B cell (primary cell): ENCODE measurements around the gene MAPRE3. TPM values are rescaled to one million over a fixed set of nuclear protein-coding genes. Genes with fewer than 3 reads are reported as not detected.

Experiments used
- ATAC-seq: fragments of 200-7000 bp; cut with Tn5 transposase; one replicate; pipeline ENCODE4 v1.10.0; 2021; ENCODE audit warnings: low read depth, mild to moderate bottlenecking, moderate number of reproducible peaks, moderate library complexity
- CTCF ChIA-PET: fragments of 350-600 bp; sonication (Branson Sonifier 250); formaldehyde crosslinking; loops from one replicate; lab custom pipeline; 2021; ENCODE audit warnings: antibody characterized with exemption, inconsistent platforms; lab: Charles Lee
- POLR2A ChIA-PET: fragments of 350-600 bp; sonication (Branson Sonifier 250); formaldehyde crosslinking; loops from one replicate; lab custom pipeline; 2021; ENCODE audit warnings: antibody characterized with exemption; lab: Charles Lee
- DNase-seq: peaks from one replicate; pipeline ENCODE4 v3.0.0; 2013
- H2AFZ ChIP-seq: 2 replicates; pipeline ENCODE4 v1.6.1; 2012; ENCODE audit warnings: mild to moderate bottlenecking, low read depth, low read length; ENCODE audit not compliant: insufficient read depth, poor library complexity, severe bottlenecking
- H3K27ac ChIP-seq, 2 donors: 1 replicate in 1 of 2; 2 replicates in 1 of 2; pipeline ENCODE4 v1.5.1; 2012 to 2013; ENCODE audit warnings: low read length in 2 of 2, mild to moderate bottlenecking in 2 of 2, moderate library complexity in 1 of 2
- H3K27me3 ChIP-seq, 4 experiments: fragments of 200-600 bp in 1 of 4; sonication (generic) in 1 of 4; replicated peaks in 1 of 4; 1 replicate in 2 of 4; 2 replicates in 2 of 4; pipeline versions ENCODE4 v1.6.1 to v1.7.0; 2013 to 2016; ENCODE audit warnings: low read length in 3 of 4, mild to moderate bottlenecking in 2 of 4, mixed read lengths in 1 of 4, moderate library complexity in 1 of 4; ENCODE audit not compliant: insufficient read depth in 4 of 4, control insufficient read depth in 3 of 4; ENCODE audit errors: control extremely low read depth in 1 of 4
- H3K36me3 ChIP-seq, 2 experiments: replicated peaks in 1 of 2; 1 replicate in 1 of 2; 2 replicates in 1 of 2; pipeline versions ENCODE4 v1.6.1 to v1.7.1; 2013; ENCODE audit warnings: low read length in 1 of 2; ENCODE audit not compliant: insufficient read depth in 2 of 2, control insufficient read depth in 1 of 2; ENCODE audit errors: control extremely low read depth in 1 of 2, extremely low read depth in 1 of 2
- H3K4me1 ChIP-seq, 2 donors: fragments of 200-600 bp in 1 of 2; sonication (generic) in 1 of 2; 1 replicate in 1 of 2; 2 replicates in 1 of 2; pipeline versions ENCODE4 v1.5.1 to v1.6.1; 2013 to 2017; ENCODE audit warnings: low read length in 2 of 2; ENCODE audit not compliant: control insufficient read depth in 2 of 2, insufficient read depth in 2 of 2
- H3K4me2 ChIP-seq: replicated peaks from 2 replicates; pipeline ENCODE3; 2012; ENCODE audit warnings: mild to moderate bottlenecking, low read depth, low read length; ENCODE audit not compliant: poor library complexity, severe bottlenecking
- H3K4me3 ChIP-seq, 5 experiments: fragments of 200-600 bp in 1 of 5; sonication (generic) in 1 of 5; 1 replicate in 3 of 5; 2 replicates in 2 of 5; pipeline versions ENCODE4 v1.5.1 to v1.7.0; 2011 to 2016; ENCODE audit warnings: low read length in 4 of 5, mild to moderate bottlenecking in 4 of 5, low read depth in 2 of 5, control low read depth in 1 of 5, moderate library complexity in 1 of 5; ENCODE audit not compliant: insufficient read depth in 1 of 5; ENCODE audit errors: control extremely low read depth in 1 of 5, extremely low read depth in 1 of 5
- H3K79me2 ChIP-seq: fragments of 200-600 bp; sonication (generic); one replicate; pipeline ENCODE4 v1.6.0; 2016; ENCODE audit warnings: low read length; ENCODE audit not compliant: control insufficient read depth, insufficient read depth
- H3K9ac ChIP-seq: fragments of 200-600 bp; sonication (generic); 2 replicates; pipeline ENCODE4 v1.6.1; 2017; ENCODE audit warnings: mild to moderate bottlenecking, low read length, moderate library complexity
- H3K9me3 ChIP-seq, 3 donors: one replicate each; pipeline versions ENCODE4 v1.6.1 to v1.7.1; 2013; ENCODE audit warnings: low read length in 2 of 3; ENCODE audit not compliant: control insufficient read depth in 2 of 3, insufficient read depth in 1 of 3; ENCODE audit errors: control extremely low read depth in 1 of 3
- H4K20me1 ChIP-seq: 2 replicates; pipeline ENCODE4 v1.6.0; 2012; ENCODE audit warnings: mild to moderate bottlenecking, low read length; ENCODE audit not compliant: insufficient read depth, control insufficient read depth, poor library complexity, severe bottlenecking
- H3K27ac Mint-ChIP-seq: one replicate; pipeline ENCODE4 v1.8.0; 2021; ENCODE audit warnings: mixed read lengths
- H3K27me3 Mint-ChIP-seq: one replicate; pipeline ENCODE4 v1.8.0; 2021; ENCODE audit warnings: mixed read lengths
- H3K4me1 Mint-ChIP-seq: one replicate; pipeline ENCODE4 v1.8.0; 2021; ENCODE audit warnings: mixed read lengths
- H3K4me3 Mint-ChIP-seq: one replicate; pipeline ENCODE4 v1.8.0; 2021; ENCODE audit warnings: mixed read lengths
- H3K9me3 Mint-ChIP-seq: one replicate; pipeline ENCODE4 v1.8.0; 2022; ENCODE audit warnings: mixed read lengths; ENCODE audit not compliant: insufficient read depth
- CTCF ChIP-seq: fragments of 200-600 bp; IDR thresholded peaks from one replicate; pipeline ENCODE4 v1.8.0; 2022; ENCODE audit warnings: antibody characterized with exemption, mild to moderate bottlenecking
- EZH2 ChIP-seq: IDR thresholded peaks from 2 replicates; pipeline ENCODE4 v1.6.1; 2012; ENCODE audit warnings: borderline replicate concordance, low read depth, mild to moderate bottlenecking, moderate library complexity, low read length; ENCODE audit not compliant: insufficient read depth, poor library complexity, severe bottlenecking
- WGBS: methylation state at CpG from one replicate; pipeline ENCODE4 v1.1.5; 2013; ENCODE audit warnings: missing lambda C conversion rate; ENCODE audit not compliant: insufficient coverage; 5-methylcytosine and 5-hydroxymethylcytosine counted together
- intact Hi-C: fragments of 100-400 bp; cut with micrococcal nuclease; formaldehyde crosslinking; loops from one replicate; pipeline ENCODE4 v1.10.0; 2022
- polyA plus RNA-seq: library from polyadenylated mRNA; depleted of rRNA; stranded (reverse); fragments of >200 nt; gene quantifications from 2 replicates; pipeline ENCODE4 v1.2.3, GENCODE V29; 2012
- total RNA-seq, 2 donors: library from RNA; stranded (reverse); fragments of 120-200 nt in 1 of 2; gene quantifications; 1 replicate in 1 of 2; 2 replicates in 1 of 2; pipeline versions ENCODE4 v1.2.3 to v1.2.4, GENCODE V29; 2013 to 2022

MAPRE3 gene
- total and polyA plus RNA-seq, 2 donors (not counting 1 experiment from before 2014, with no cell fraction given), result 5.4 to 9.8 TPM

GRCh38 chr2:27076323-27076722 lies 105.9 kb downstream of the MAPRE3 start:
- Mint-ChIP-seq H3K4me3 (no peak overlapping the region), H3K4me1 (peaks cover 48% of the 10 kb centered on the region), H3K27ac (peak overlapping the region; percentile 21), H3K9me3 (no peaks in the 10 kb centered on the region), H3K27me3 (no peaks in the 10 kb centered on the region)
- Histone ChIP-seq H3K79me2 (no peaks in the 10 kb centered on the region), H3K27ac (no peak overlapping the region), H3K9ac (no peak overlapping the region), H3K4me3 (no peak overlapping the region), H3K4me2 (no peak overlapping the region), H3K9me3 (no peaks in the 10 kb centered on the region), H4K20me1 (no peaks in the 10 kb centered on the region), H3K27me3 (peaks cover 0 to 11% (median 4%) of the 10 kb centered on the region in 4 experiments), H3K4me1 (peaks cover 27 to 36% of the 10 kb centered on the region in 2 donors), H3K36me3 (no peaks in the 10 kb centered on the region), H2AFZ (no peak overlapping the region)
- TF ChIP-seq CTCF (no peak), EZH2 (no peak)
- WGBS, result 100% methylated on average over 4 of the region's 4 CpGs
- DNase-seq, result no peak
- no peak for ATAC-seq
- ChIA-PET CTCF (no interaction called here), POLR2A (no interaction called here)
- intact Hi-C loops, result no loop called here

Other genes with a start within 250 kb of the MAPRE3 start
- 13.3 and 15.2 TPM in 2 replicates for gene SLC35F6, start 206.4 kb upstream of the MAPRE3 start, total RNA-seq
- 7.7 and 10.4 TPM in 2 replicates for gene SLC35F6, start 206.4 kb upstream of the MAPRE3 start, polyA plus RNA-seq
- gene CENPA, start 184.6 kb upstream of the MAPRE3 start, total RNA-seq, result not detected in 2 replicates
- gene CENPA, start 184.6 kb upstream of the MAPRE3 start, polyA plus RNA-seq, result 0.10 and 0.59 TPM in 2 replicates
- gene DPYSL5, start 122.5 kb upstream of the MAPRE3 start, total RNA-seq, result not detected in 2 replicates
- gene DPYSL5, start 122.5 kb upstream of the MAPRE3 start, polyA plus RNA-seq, result not detected in 2 replicates
- gene TMEM214, start 62.3 kb downstream of the MAPRE3 start, total RNA-seq, result 91.1 and 97.0 TPM in 2 replicates
- 68.6 and 80.1 TPM in 2 replicates for gene TMEM214, start 62.3 kb downstream of the MAPRE3 start, polyA plus RNA-seq
- gene AGBL5, start 81.0 kb downstream of the MAPRE3 start, total RNA-seq, result 17.5 and 18.7 TPM in 2 replicates
- 9.4 and 10.0 TPM in 2 replicates for gene AGBL5, start 81.0 kb downstream of the MAPRE3 start, polyA plus RNA-seq
- 195 and 199 TPM in 2 replicates for gene OST4, start 101.0 kb downstream of the MAPRE3 start, total RNA-seq
- gene OST4, start 101.0 kb downstream of the MAPRE3 start, polyA plus RNA-seq, result 186 and 257 TPM in 2 replicates
- 0.39 and 0.52 TPM in 2 replicates for gene EMILIN1, start 108.0 kb downstream of the MAPRE3 start, total RNA-seq
- gene EMILIN1, start 108.0 kb downstream of the MAPRE3 start, polyA plus RNA-seq, result 0.24 and 0.27 TPM in 2 replicates
- 4.0 and 5.5 TPM in 2 replicates for gene KHK, start 116.1 kb downstream of the MAPRE3 start, total RNA-seq
- gene KHK, start 116.1 kb downstream of the MAPRE3 start, polyA plus RNA-seq, result 3.3 and 3.8 TPM in 2 replicates
- not detected in 2 replicates for gene CGREF1, start 148.5 kb downstream of the MAPRE3 start, total RNA-seq
- gene CGREF1, start 148.5 kb downstream of the MAPRE3 start, polyA plus RNA-seq, result not detected in 2 replicates
- 0.73 and 1.5 TPM in 2 replicates for gene ABHD1, start 153.2 kb downstream of the MAPRE3 start, total RNA-seq
- 0.92 and 2.7 TPM in 2 replicates for gene ABHD1, start 153.2 kb downstream of the MAPRE3 start, polyA plus RNA-seq
- gene PREB, start 164.0 kb downstream of the MAPRE3 start, total RNA-seq, result 44.6 and 46.0 TPM in 2 replicates
- gene PREB, start 164.0 kb downstream of the MAPRE3 start, polyA plus RNA-seq, result 63.9 and 88.9 TPM in 2 replicates
- not detected in 2 replicates for gene PRR30, start 168.8 kb downstream of the MAPRE3 start, total RNA-seq
- gene PRR30, start 168.8 kb downstream of the MAPRE3 start, polyA plus RNA-seq, result not detected in 2 replicates
- gene TCF23, start 178.4 kb downstream of the MAPRE3 start, total RNA-seq, result 0.10 TPM in 1 of 2 replicates, not detected in the other
- not detected in 2 replicates for gene TCF23, start 178.4 kb downstream of the MAPRE3 start, polyA plus RNA-seq
- gene ATRAID, start 241.4 kb downstream of the MAPRE3 start, total RNA-seq, result 88.8 and 89.9 TPM in 2 replicates
- 106 and 117 TPM in 2 replicates for gene ATRAID, start 241.4 kb downstream of the MAPRE3 start, polyA plus RNA-seq
- gene SLC5A6, start 241.6 kb downstream of the MAPRE3 start, total RNA-seq, result 46.1 and 50.8 TPM in 2 replicates
- gene SLC5A6, start 241.6 kb downstream of the MAPRE3 start, polyA plus RNA-seq, result 52.6 and 82.3 TPM in 2 replicates
- gene CAD, start 246.7 kb downstream of the MAPRE3 start, total RNA-seq, result 35.6 and 36.0 TPM in 2 replicates
- gene CAD, start 246.7 kb downstream of the MAPRE3 start, polyA plus RNA-seq, result 29.0 and 48.5 TPM in 2 replicates